Right renal pelvis (tissue), 4 donors: ENCODE measurements around the gene XRCC4. TPM values are rescaled to one million over a fixed set of nuclear protein-coding genes. Genes with fewer than 3 reads are reported as not detected.
"Not testable (repeated sequence)": the region's sequence is repeated elsewhere in the genome, so short reads cannot be mapped to it uniquely, and the experiment has no call there.

Source experiments
- DNase-seq, 4 donors: peaks; one replicate each; pipeline ENCODE4 v3.0.0-alpha.2; 2013; ENCODE audit warnings: low read depth in 4 of 4, low spot score in 3 of 4, missing footprints in 1 of 4
- polyA plus RNA-seq, 4 donors: library from polyadenylated mRNA; unstranded; fragments of 120-200 nt; gene quantifications; one replicate each; pipeline ENCODE4 v1.2.1, GENCODE V29; 2013; ENCODE audit not compliant: insufficient read length in 4 of 4

The XRCC4 gene
- polyA plus RNA-seq, 4 donors, result 12.2 to 15.2 (median 13.8) TPM

DNA sequence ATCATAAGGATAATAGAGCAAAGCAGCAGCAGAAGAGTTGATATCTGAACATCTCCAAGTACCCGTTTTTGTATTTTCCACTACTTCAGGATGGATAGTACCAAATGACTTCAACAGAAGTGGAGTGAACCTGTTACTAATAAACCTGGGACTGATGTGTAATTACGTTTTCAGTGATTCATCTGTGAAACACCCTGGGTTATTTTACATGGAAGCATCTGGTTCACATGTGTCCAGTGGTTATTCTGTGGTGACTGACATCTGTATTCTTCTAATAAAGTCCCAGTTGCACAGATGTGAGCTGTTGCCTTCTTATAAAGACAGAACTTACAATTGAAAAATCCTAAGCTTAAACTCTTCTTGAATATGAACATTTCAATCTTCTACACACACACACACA is 254.5 kb downstream of the XRCC4 start:
- no peak for DNase-seq

DNA sequence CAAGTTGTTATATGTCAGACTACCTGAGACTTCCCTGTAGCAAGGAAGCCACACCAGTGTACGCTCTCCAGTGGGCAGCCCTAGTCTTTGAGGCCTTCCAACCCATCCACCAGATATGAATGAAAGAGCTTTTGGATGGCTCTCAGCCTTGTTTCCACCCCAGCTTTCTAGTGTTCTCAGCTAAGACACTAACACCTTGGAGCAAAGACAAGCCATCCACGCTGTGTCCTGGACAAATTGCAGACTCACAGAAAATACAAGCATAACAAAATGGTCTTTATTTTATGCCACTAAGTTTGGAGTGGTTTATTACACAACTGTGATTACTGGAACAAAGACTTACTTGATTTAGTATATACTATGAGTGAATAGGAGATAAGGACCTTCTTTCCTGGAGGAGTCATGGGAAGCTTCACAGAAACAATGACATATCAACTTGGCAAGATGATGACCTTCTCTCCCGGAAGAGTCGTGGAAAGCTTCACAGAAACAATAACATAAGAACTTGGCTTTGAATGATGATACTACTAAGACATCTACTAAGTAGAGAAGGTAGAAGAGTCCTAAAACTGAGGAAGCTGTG is 260.2 kb downstream of the XRCC4 start:
- no peak for DNase-seq

GRCh38 chr5:83340511-83340918 is 263.2 kb downstream of the XRCC4 start:
- DNase-seq, result no peak

- DNase-seq, result no peak
Observed at GRCh38 chr5:83341815-83342334, 264.5 kb downstream of the XRCC4 start.

DNA sequence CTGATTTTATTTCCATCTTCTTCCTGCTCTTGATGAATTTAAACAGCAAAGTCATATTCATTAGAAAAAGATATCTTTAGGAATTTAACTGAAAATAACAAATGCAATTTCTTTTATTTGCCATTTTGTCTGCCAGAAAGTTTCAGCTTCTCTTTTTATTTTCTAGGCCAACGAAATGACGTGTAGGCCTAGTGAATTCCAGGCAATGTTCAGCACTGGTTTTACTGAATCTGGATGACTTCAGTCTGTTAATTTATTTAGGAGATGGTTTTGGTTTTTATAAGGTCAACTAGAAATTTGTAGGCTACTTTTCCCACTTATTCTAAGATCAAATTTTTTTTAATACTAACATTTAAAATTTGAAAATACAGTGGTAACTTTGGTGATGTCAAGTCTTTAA is 265.1 kb downstream of the XRCC4 start:
- no peak for DNase-seq

DNA sequence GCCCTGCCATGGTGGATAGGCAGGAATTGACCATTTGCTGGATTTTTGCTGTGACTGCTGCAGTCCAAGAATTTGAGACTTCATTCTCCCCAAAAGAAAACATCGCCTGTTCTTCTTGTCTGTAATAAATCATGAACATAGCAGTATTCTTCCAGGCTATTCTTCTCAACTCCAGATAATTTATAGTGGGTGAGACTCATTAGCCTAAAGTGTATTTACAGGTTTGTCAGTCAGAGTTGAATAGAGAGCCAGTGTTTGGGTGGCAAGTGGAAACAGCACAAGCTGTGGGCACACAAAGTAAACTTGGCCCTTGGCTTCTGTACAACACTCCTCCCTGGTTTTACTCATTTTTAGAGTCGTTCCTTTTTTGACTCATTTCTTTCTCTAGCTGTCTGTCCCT is 266.0 kb downstream of the XRCC4 start:
- peak in 1 of 4 donors; percentile 4 for DNase-seq

- no peak for DNase-seq
Observed at GRCh38 chr5:83345423-83345822, 268.1 kb downstream of the XRCC4 start.

DNA sequence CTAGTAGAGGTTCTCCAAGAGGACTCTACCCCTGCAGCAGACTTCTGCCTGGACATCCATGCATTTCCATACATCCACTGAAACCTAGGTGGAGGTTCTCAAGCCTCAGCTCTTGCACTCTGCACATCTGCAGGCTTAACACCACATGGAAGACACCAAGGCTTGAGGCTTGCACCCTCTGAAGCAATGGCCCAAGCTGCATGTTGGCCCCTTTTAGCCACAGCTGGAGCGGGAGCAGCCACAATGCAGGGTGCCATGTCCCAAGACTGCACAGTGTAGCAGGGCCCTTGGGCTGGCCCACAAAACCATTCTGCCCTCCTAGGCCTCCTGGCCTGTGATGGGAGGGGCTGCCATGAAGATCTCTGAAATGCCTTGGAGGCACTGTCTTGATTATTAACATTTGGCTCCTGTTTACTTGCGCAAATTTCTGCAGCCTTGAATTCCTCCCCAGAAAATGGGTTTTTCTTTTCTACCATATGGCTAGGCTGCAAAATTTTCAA is 271.0 kb downstream of the XRCC4 start:
- no peak for DNase-seq

- no peak for DNase-seq
Observed at GRCh38 chr5:83353231-83353630, 275.9 kb downstream of the XRCC4 start.

DNA sequence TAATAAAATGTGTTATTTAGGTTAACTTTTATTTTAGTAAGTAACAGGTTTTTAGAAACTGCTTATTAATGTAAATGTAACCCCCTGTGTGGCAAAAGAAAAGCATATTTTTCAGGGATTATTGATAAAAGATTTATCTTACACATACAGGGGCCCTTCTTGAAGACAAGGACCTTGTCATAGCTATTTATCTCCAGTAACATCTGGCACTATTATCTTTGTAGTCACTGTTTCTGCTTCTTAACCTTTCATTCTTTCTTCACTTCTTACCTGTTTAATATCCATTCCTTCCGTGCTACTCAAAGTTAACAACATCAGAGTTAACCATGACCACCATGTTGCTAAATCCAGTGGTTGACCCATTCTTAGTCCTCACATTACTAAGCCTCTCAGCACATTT is 276.4 kb downstream of the XRCC4 start:
- no peak for DNase-seq

- no peak for DNase-seq
Observed at GRCh38 chr5:83354958-83355357, 277.6 kb downstream of the XRCC4 start.

DNA sequence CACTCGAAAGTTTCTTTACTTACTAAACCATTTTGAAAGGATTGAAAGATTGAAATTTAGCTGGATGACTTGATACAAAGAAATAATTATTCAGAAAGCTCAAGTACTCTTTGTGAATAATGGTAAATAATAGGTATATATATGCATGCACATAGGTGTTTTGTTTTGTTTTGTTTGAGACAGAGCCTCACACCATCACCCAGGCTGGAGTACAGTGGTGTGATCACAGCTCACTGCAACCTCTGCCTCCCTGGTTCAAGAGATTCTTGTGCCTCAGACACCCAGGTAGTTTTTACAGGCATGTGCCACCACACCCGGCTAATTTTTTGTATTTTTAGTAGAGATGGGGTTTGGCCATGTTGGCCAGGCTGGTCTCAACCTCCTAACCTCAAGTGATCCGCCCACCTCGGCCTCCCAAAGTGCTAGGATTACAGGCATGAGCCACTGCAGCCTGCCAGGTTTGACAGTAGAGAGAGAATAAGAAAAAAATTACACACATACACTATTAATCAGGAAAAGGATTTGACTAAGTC is 278.2 kb downstream of the XRCC4 start:
- DNase-seq, result not testable (repeated sequence)

DNA sequence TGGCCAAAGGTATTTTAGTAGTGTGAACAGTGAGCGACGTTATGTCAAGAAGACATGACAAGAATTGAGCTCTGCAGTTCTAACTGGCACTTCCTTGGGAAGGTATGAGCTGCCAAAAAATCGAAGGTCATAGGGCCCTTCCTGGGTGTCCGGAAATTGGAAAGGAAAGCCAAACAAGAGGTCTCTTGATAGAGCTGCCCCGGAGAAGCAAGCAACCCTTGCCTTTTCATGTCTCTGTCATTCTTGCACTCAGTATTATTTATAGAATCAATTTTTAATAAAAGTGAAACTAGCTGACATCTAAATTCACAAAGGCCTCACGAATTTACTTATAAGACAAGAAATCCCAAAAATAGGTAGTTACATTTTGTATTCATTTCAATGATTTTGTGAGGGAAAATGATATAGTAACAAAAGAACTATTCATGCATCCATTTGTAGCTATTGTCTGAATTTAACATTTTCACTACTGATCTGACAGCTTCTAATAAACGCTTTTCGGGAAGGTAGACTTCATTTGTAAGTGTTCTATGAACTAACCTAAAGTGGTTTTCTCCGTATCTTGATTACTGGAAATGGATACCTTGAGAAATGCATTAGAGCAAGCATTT is 280.4 kb downstream of the XRCC4 start:
- DNase-seq, result no peak

DNA sequence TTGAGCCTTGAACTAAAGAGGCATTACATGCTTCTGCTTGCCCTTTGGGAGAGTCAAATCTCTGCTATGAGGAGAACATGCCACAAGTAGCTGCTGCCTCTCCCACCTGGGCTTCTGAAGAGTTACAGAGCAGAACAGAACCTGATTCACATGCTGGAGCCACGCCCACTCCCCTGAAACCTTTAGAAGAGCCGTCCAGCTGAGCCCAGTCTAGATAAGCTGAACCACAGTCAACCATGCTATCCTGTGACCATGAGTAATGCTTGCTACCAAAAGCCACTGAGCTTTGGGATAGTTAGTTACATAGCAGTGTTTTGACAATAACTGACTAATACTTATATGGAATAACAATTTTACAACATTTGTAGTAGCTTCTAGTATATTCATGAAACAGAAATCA is 283.2 kb downstream of the XRCC4 start:
- no peak for DNase-seq

DNA sequence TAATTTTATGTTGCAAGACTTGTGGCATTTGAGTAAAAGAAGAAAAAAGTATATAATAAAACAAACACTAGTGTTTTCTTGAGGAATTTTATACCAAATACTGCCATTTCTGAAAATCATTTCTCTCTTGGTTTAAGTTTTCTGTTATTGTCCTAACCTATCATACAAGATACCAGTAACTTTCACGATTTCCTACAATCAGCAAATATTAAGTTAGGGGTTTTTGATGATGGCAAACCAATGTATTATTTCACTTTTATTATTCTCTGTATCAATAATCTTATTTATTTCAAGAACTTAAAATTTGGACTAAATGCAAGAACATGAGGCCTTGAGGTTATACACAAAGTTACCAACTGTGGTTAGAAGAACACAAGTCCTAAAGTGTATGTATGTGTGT is 285.2 kb downstream of the XRCC4 start:
- no peak for DNase-seq

DNA sequence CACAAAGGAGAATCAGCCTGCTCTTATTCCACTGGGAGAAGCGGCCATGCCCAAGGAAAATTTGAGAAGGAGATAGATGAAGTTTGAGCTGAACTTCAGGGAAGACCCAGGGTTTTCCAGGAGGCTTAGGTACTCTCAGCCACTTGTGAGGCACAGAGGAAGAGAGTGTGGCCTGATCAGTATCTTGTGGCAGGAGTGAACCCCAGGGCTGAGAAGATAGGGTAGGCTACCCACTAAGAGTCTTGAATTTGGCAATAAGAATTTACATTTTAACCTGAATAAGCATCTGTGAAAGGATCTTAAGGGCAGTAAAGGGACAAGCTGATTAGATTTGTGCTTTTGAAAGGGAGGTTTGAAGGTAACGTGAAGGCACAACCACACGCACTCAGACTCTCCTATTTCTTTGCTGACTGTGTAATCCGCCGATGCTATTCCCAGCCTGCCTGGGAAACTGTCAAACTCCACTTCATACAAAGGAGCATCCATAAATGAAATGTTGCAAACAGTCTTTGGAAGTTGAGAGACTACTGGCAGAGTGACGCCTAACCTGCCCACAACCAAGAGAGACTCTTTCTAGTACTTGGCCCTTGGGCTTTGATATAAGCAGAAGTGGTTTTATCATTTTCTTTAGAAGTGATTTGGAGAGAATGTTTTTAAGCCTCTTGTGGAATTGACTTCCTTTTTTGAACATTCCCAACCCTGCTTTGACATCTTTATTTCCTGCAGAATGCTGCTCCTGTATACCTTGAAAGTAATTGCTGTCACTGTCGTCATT is 286.0 kb downstream of the XRCC4 start:
- no peak for DNase-seq

DNA sequence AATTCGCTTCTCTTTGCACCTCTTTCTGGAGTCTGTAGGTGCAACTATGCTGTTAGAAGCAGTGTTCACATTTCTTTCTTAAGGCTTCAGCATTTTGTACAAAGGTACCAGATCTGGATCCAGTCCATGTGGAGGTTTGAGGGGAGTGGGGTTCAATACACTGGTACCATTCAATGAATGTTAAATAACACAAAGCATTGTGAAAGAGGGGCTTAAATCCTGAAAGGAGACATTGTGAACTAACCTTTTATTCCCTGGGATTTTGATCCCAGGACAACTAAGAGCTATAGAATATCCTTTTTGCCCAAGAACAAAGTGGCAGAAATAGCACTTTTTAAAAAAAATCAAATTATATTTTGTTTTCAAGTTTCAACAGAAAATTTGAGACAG is 286.5 kb downstream of the XRCC4 start:
- no peak for DNase-seq

DNA sequence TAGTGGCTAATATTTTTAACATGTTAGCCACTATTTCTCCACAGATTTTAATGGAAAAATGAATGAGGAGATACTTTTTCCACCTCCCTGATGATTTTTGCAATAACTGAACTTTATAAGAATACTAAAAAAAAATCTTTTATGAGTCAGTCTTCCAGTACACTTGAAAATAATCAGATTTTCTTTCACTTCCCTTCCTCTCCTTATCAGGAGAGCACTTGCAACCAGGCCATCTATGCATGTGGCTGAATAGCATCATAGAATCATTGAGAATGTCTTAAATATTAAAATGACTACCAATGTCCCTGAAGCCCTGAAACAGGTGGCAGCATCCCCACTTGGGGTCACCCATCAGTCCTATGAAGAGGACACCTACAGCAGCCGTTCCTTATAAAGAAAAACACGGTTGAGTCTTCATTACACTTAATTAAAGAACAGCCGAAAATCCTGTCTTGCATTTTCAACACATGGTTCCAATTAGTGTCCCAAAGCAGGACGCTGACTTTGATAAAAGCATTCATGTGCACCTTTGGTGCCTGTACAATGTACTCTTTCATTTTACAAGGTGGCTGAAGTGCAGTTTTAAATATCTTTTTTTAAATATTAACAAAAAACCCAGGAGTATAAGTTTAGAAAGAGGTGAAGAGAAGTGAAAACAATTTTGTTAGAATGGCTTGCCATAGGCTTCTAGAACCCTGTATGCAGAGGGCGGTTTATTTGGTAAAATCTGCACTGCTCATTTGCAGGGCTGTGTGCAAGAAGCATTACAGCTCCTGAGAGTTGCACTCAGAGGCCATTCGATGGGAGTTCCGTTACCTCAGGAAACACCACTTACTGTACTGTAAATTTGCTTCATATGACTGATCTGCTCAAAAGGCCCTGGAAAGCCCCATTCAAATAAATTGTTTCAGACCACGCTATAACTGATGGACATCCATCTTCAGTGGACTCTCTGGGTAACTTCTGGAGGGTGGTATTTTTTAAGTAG is 287.3 kb downstream of the XRCC4 start:
- no peak for DNase-seq

GRCh38 chr5:83368319-83368718 is 291.0 kb downstream of the XRCC4 start:
- DNase-seq, result no peak

DNA sequence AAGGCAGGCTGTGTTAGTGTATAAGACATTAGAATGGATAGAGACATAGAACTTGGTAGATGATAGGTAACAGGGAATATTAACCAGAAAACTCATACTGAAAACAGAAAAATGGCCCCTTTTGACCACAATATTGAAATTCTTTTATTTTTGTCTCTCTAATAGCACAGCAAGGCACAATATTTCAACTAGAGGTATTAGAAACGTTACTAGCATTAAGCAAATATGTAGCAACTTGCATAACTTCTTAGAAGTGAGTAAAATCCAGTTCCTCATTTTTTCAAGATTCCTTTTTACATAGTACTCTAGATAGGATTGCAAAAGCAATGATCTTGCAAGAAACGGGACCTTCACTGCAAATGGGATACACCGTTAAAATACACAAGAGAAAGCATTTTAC is 291.5 kb downstream of the XRCC4 start:
- DNase-seq, result no peak
